ENCODE measurements around the gene NFS1.
"Not testable (repeated sequence)": the region's sequence is repeated elsewhere in the genome, so short reads cannot be mapped to it uniquely, and the experiment has no call there.

Gene NFS1

GRCh38 chr20:35706591-35707529 is 7.7 kb upstream of the NFS1 start:
- not testable (repeated sequence) for DNase-seq

DNA sequence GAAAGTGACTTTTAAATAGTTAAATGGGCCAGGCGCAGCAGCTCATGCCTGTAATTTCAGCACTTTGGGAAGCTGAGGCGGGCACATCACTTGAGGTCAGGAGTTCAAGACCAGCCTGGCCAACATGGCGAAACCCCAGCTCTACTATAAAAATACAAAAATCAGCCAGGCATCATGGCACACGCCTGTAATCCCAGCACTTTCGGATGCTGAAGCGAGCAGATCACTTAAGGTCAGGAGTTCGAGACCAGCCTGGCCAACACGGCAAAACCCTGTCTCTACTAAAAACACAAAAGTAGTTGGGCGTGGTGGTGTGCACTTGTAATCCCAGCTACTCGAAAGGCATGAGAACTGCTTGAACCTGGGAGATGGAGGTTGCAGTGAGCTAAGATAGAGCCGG is 6.7 kb upstream of the NFS1 start:
- not testable (repeated sequence) for DNase-seq

GRCh38 chr20:35704514-35705261 is 5.5 kb upstream of the NFS1 start:
- DNase-seq: no peak

DNA sequence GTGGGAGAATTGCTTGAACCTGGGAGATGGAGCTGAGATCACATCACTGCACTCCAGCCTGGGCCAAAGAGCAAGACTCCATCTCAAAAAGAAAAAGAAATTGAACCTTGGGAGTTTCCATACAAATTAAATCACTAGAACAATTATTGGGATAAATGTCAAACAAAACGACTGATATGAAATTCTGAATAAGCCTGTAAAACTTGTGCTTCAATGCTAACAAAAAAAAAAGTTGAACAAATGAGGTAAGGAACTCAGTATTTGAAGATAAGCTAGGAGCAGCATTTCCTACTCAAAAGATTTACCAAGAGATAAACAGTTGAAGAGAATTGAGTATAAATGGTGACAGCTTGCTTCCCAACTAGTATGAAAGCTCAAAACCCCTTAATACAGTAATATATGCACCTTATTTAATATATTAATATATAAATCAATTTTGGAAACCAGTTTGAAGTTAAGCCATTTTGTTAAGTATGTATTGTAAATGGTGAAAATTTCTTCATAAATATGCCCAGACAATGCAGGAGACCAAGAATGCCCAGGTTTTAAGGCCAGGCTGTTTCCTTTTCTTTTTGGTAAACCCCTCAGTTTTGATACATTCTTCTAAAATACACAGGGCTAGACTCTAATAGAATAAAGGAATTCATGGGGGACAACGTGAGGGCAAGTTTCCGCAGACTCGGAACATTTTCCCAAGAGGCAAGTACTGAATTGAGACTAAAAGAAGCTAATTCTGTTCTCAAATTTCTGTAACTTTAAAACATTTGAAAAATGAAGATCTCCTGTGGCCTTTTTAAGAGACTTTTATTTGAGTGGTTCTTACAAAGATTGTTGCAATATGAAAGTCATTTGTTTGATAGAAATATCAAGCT is 3.9 kb upstream of the NFS1 start:
- no peak for DNase-seq

DNA sequence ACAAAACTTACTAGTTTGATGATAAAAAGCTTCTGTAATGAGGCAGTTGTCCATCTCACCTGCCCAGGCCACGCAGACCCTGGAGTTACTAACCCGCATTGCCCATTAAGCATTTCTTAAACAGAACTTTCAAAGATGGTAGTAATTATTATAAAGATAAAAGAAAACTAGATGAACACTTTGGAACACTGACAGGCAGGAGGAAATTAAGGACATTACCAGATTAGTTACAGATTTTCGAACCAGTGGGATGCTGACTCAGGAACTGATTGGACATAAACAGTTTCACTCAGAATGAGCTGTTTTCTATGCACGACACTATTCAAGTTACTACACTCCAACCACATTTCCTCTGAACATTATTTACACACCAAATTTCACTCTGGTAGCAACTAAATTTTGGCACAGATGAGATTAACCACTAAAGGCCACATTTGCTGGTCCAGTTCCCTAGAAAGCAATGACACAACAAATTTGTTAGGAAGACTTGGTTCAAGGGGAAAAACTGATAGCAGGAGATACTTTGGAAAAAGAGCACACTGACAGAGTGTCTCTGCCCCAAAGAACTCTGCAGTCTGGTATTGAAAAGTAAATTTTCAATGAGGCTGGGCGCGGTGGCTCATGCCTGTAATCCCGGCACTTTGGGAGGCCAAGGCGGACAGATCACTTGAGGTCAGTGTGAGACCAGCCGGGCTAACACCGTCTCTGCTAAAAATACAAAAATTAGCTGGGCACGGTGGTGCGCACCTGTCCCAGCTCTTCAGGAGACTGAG is 3.1 kb upstream of the NFS1 start:
- DNase-seq: no peak

GRCh38 chr20:35700625-35701148 is 1.5 kb upstream of the NFS1 start:
- DNase-seq: no peak

- DNase-seq: no peak
These were observed 939 bp upstream of the NFS1 start for GRCh38 chr20:35699957-35700624.

DNA sequence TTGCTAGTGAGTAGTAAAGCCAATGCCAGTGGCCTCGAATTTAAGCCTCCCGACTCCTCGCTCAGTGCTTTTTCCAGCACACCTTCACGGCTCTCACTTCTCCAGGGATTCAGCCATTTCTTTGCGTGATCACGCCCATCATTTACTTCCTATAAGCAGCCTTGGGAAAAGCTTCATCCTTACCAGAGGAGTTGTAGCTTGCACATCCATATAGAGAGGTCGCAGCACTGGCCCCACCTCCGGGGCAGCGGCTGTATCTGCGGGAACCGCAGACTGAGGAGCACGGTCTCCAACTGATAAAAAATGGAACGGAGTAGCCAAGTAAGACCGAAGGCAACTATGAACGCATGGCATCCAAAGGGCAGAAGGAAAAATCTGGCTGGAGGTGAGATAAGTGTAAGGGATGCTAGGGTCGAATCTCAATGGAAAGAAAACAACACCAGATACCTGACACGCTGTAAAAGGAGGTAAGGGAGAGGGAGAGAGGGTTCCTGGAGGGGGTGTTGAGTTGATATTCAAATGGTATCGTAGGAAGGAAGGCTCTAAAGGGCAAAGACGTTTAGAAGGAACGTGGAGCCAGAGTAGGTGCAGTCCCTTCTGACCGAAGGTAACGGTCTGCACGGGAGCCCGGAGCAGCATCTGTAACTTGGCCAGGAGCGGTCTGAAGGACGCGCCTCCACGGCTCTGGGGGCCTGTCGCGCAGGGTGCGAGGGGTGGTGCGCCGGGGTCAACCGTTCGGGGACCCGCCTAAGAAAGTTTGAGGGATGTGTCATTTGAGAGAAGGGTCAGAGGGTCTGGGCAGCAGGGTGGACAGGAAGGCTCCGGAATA is 640 bp downstream of the NFS1 start:
- DNase-seq: peak; percentile 69

- DNase-seq: no peak
These were observed 1.4 kb downstream of the NFS1 start for GRCh38 chr20:35697696-35698297.

- DNase-seq: no peak
These were observed 3.2 kb downstream of the NFS1 start for GRCh38 chr20:35695978-35696377.

DNA sequence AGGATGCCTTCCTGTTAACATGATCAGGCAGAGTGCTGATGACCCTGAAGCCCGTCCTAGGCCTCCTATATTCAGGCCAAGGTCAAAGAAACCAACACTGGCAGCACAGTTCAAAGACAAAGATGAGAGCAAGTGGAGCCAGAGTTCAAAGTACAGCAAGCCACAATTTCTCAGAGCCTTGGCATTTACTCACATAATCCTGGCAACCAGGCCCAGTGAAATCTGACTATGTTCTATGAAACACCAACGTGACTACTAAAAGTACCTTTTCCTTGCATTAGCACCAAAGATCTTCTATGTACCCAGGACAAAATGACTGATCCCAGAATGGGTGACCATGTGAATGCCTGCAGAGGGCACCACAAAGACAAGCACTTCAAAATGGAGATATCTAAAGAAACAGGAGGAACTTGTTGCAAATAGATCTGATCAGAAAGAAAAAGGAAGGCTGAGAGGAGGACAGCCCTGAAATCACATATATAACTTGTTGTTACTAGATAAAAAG is 3.9 kb downstream of the NFS1 start:
- DNase-seq: peak; percentile 27

- no peak for DNase-seq
These were observed 8.9 kb downstream of the NFS1 start for GRCh38 chr20:35690265-35690664.

GRCh38 chr20:35686872-35687271 is 12.3 kb downstream of the NFS1 start:
- peak; percentile 38 for DNase-seq

- not testable (repeated sequence) for DNase-seq
These were observed 13.8 kb downstream of the NFS1 start for GRCh38 chr20:35685368-35685767.

DNA sequence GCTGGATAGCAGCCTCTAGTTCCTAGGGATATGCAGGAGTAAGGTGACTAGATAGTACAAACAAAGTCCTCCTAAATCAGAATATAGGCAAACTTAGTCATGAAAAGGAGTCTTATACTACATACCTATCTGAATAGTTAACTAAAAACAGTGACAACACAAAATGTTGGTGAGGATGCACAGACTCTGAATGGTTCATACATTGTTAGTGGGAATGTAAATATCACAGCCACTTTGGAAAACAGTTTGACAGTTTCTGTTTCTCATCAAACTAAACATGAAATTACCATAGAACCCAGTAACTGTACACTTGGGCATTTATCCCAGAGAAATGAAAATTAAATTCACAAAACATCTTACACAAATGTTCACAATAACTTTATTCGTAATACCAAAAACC is 17.2 kb downstream of the NFS1 start:
- DNase-seq: no peak

- peak; percentile 75 for DNase-seq
These were observed 18.5 kb downstream of the NFS1 start for GRCh38 chr20:35680452-35681183.

- DNase-seq: no peak
These were observed 24.2 kb downstream of the NFS1 start for GRCh38 chr20:35674921-35675320.

DNA sequence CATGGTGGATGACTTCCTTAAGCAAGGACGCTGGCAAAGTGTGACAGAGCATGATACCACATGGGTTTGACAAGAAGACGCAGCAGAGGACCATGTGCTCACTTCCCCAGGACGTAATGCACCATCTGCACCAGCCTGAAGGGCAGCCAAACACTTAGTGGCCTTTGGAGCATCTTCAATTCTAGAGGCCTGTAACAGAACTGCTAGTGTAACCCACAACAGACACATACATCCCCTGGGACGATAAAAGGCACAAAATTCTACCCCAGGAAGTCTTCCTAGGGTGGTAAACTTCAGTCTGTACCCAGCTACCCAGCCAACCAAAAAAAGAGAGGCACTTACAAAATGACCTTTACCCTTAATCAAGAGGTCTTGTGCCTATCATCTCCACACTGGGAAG is 25.3 kb downstream of the NFS1 start:
- DNase-seq: no peak

GRCh38 chr20:35669681-35670080 is 29.5 kb downstream of the NFS1 start:
- DNase-seq: no peak
